ENCODE results near the gene DAPK1.

Gene DAPK1

DNA sequence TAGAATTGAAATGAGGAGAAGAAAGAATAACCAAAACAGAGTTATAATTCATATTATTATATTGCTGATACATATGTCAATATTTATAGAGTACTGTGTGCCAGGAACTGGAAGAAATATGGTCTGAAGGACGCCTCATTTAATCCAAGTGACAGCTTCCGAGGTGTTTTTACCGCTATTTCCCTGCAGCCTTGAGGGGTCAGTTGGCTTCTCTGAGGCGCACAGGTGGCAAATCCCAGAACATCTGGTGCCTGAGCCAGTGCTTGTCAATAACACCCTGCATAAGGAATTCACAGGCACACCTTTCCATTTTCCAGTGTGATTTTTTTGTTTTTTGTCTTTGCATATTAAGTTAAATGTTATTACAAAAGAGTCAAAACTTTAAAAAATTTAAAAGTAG, 185.0 kb downstream of the DAPK1 start:
- TF ChIP-seq, protein P1, sequence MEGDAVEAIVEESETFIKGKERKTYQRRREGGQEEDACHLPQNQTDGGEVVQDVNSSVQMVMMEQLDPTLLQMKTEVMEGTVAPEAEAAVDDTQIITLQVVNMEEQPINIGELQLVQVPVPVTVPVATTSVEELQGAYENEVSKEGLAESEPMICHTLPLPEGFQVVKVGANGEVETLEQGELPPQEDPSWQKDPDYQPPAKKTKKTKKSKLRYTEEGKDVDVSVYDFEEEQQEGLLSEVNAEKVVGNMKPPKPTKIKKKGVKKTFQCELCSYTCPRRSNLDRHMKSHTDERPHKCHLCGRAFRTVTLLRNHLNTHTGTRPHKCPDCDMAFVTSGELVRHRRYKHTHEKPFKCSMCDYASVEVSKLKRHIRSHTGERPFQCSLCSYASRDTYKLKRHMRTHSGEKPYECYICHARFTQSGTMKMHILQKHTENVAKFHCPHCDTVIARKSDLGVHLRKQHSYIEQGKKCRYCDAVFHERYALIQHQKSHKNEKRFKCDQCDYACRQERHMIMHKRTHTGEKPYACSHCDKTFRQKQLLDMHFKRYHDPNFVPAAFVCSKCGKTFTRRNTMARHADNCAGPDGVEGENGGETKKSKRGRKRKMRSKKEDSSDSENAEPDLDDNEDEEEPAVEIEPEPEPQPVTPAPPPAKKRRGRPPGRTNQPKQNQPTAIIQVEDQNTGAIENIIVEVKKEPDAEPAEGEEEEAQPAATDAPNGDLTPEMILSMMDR (IDR thresholded peaks at IDR 0.05; ENCODE audit: extremely low read depth, missing control alignments) = no peak

DNA sequence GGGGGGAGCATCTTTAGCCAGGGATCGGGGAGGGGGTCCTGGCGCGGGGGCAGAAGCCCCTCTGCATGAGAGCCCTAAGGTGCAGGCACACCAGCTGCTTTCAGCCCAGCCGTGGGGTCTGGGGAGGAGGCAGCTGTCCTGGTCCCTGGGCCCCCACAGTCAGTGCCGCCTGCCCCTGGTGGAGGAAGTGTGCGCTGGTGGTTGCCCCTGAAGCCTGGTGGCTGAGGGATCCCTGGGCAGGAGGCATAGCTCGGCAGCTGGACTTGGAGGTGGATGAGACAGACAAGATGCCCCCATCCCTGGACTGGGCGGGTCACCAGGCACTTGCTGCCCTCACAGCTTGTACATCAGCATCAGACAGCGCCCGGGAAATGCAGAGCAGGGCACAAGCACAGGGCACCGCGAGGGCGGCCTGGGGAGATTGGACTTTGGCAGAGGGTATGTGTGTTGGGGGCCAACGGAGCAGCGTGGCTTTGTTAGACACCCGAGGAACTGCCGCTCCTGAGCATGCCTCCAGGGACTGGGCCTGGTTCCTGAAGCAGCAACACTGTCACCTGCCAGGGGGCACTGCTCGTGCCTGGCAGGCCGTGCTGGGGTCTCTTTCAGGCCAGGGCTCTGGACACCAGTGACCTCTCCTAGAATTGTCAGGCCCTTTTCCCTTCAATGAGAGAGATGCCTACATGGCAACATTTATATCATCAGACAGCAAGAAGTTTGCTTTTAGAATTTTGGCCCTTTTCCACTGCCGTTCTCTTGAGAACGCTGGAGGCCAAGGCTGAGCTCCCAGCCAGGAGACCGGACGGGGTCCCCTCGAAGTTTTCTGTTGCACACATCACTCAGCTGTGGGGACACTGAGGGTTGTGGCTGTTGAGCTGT, 186.3 kb downstream of the DAPK1 start:
- TF ChIP-seq, protein P1 (IDR thresholded peaks at IDR 0.05; ENCODE audit: extremely low read depth, missing control alignments) = no peak
- DNase-seq (ENCODE audit: low spot score) = no peak

More for the DNA sequence above, 185.0 kb downstream of the DAPK1 start:
- no peak for DNase-seq (ENCODE audit: low spot score)

DNA sequence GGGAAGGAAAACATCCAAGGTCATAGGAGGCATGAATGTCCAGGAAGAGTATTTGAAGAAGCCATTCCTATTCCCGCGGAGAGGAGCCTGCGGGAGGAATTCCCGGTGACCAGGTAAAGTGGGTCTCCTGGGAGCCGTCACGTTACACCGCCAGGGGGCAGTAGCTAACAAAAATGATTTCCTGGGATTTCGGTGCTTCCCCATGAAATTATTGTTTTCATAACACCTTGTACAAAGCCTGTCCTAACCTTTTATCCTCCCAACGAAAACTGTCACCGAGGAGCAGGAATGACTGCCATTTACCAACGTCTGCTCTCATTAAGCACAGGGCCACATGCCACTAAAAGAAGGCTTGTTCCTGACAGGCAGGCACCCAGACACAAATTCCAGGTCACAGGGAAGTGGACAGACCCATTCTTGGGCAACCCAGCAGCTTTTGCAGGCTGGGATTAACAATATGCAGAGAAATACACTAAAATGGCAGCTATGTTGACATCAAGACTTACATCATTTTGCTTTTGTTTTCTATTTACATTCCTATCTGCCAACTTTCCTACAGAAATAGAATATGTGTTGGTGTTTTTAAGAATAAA, 187.1 kb downstream of the DAPK1 start:
- TF ChIP-seq, protein P1 (IDR thresholded peaks at IDR 0.05; ENCODE audit: extremely low read depth, missing control alignments) = peak; percentile 21
- DNase-seq (ENCODE audit: low spot score) = no peak

DNA sequence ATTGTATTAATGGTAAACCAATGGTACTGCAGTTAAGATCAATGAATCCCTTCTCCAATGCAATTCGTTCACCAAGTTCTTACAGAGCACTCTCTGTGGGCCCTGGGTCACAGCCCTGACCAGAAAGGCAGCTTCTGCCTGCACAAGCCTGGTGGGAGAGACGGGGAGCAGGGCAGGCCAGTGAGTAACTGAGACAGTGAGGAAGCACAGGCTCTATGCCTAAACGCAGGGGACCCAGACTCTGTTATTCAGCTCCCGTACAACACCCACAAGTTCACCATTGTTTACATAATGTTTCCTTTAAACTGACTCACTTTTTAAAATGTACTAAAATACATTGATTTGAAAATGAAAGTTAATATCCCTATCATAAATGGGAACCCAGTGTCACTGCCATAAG, 187.8 kb downstream of the DAPK1 start:
- TF ChIP-seq, protein P1 (IDR thresholded peaks at IDR 0.05; ENCODE audit: extremely low read depth, missing control alignments) = no peak
- no peak for DNase-seq (ENCODE audit: low spot score)

DNA sequence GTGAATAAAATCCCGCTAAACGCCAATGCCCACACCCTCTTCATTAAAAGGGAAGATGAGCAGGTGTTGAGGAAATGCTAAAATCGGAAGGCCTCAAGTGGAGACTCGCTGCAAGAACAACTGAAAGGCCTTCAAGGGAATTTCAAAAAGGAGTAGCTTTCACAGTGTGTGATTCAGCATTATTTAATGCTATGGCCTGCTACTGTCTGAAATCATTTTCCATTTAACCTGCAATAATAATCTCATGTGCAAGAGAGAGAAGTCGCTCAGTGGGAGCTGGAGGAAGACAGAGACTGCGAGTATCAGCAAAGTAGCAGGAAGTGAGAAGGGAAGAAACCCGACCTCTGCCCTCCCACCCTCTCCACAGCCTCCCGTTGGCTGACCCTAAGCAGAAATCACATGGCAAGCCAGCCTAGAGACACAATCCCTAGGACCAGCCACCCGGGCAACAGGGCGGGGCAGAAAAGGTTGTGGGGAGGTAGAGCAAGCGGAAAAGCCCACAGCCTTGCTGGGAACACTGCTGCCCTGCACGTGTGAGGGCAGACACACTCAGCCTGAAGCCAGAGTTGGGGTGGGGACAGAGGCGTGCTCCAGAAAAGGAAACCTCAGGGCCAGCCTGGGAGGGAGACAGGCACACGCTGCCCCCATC, 188.3 kb downstream of the DAPK1 start:
- DNase-seq (ENCODE audit: low spot score) = no peak
- TF ChIP-seq, protein P1 (IDR thresholded peaks at IDR 0.05; ENCODE audit: extremely low read depth, missing control alignments) = no peak

DNA sequence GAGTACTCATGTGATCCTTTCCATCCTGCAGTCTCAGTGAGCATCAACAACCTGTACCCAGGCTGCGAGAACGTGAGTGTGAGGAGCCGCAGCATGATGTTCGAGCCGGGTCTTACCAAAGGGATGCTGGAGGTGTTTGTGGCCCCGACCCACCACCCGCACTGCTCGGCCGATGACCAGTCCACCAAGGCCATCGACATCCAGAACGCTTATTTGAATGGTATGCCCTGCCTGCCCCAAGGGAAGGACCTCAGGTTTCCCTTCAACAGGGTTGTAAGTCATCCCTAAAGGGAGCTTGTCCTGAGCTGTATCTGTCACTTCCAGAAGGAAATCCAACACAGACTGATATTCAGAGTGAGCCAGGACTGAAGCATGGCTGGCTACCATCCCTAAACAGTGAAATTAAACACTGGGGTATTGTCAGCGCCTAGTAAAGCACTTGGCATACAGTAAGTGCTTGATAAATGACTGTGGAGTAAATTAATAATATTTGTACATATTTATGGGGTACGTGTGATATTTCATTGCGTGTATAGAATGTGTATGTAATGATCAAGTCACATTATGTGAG, 188.9 kb downstream of the DAPK1 start:
- DNase-seq (ENCODE audit: low spot score) = no peak
- TF ChIP-seq, protein P1 (IDR thresholded peaks at IDR 0.05; ENCODE audit: extremely low read depth, missing control alignments) = no peak
